Neural cell (in vitro differentiated cells): ENCODE data around the gene CNIH1. TPM values are rescaled to one million over a fixed set of nuclear protein-coding genes. Genes with fewer than 3 reads are reported as not detected.

Source experiments
- H2AFZ ChIP-seq: fragments of 200-600, 300-800 bp; sonication (generic), shearing (Covaris generic); 2 replicates; pipeline ENCODE4 v1.6.0; 2014; ENCODE audit warnings: low read depth, mild to moderate bottlenecking, antibody characterized with exemption, low read length, moderate library complexity
- H3F3A ChIP-seq: fragments of 200-600 bp; shearing (Covaris generic); 2 replicates; pipeline ENCODE4 v1.6.1; 2016; ENCODE audit warnings: mild to moderate bottlenecking, moderate library complexity, mixed read lengths, antibody characterized with exemption, low read length; ENCODE audit not compliant: insufficient read depth, poor library complexity, severe bottlenecking
- H3K27ac ChIP-seq: fragments of 200-600, 300-800 bp; sonication (generic), shearing (Covaris generic); 2 replicates; pipeline ENCODE4 v1.5.1; 2014; ENCODE audit warnings: mild to moderate bottlenecking, low read length, moderate library complexity
- H3K27me3 ChIP-seq: fragments of 300-800, 200-600 bp; sonication (generic), shearing (Covaris generic); 2 replicates; pipeline ENCODE4 v1.6.0; 2014; ENCODE audit warnings: mild to moderate bottlenecking, low read depth, low read length, moderate library complexity; ENCODE audit not compliant: insufficient read depth
- H3K36me3 ChIP-seq: fragments of 300-800, 200-600 bp; sonication (generic), shearing (Covaris generic); 2 replicates; pipeline ENCODE4 v1.5.1; 2014; ENCODE audit warnings: mild to moderate bottlenecking, antibody characterized with exemption, low read length, moderate library complexity; ENCODE audit not compliant: insufficient read depth
- H3K4me2 ChIP-seq: fragments of 300-800, 200-600 bp; sonication (generic), shearing (Covaris generic); 2 replicates; pipeline ENCODE4 v1.6.0; 2014; ENCODE audit warnings: mild to moderate bottlenecking, low read length
- H3K4me3 ChIP-seq: fragments of 300-800, 200-600 bp; sonication (generic), shearing (Covaris generic); 2 replicates; pipeline ENCODE4 v1.5.1; 2014; ENCODE audit warnings: mild to moderate bottlenecking, low read length, moderate library complexity
- H3K79me2 ChIP-seq: fragments of 200-600 bp; shearing (Covaris generic); replicated peaks from 2 replicates; pipeline ENCODE4 v1.6.0; 2014; ENCODE audit warnings: mild to moderate bottlenecking, low read length, moderate library complexity; ENCODE audit not compliant: insufficient read depth
- H3K9ac ChIP-seq: fragments of 300-800, 200-600 bp; sonication (generic), shearing (Covaris generic); 2 replicates; pipeline ENCODE4 v1.6.1; 2016; ENCODE audit warnings: mild to moderate bottlenecking, low read length, mixed read lengths
- H3K9me2 ChIP-seq: fragments of 200-600 bp; shearing (Covaris generic); 2 replicates; pipeline ENCODE4 v1.6.1; 2016; ENCODE audit warnings: mild to moderate bottlenecking, low read length, mixed read lengths; ENCODE audit not compliant: insufficient read depth
- H3K9me3 ChIP-seq: fragments of 200-600, 300-800 bp; sonication (generic), shearing (Covaris generic); 2 replicates; pipeline ENCODE4 v1.6.1; 2016; ENCODE audit warnings: mild to moderate bottlenecking, mixed run types, low read length, moderate library complexity, mixed read lengths
- H4K20me1 ChIP-seq: fragments of 200-600 bp; shearing (Covaris generic); 2 replicates; pipeline ENCODE4 v1.6.1; 2016; ENCODE audit warnings: mild to moderate bottlenecking, mixed run types; ENCODE audit not compliant: insufficient read depth
- CTCF ChIP-seq: fragments of 450-650 bp; IDR thresholded peaks from 2 replicates; pipeline ENCODE4 v1.5.1; 2014; ENCODE audit warnings: antibody characterized with exemption, mild to moderate bottlenecking, moderate library complexity; ENCODE audit not compliant: poor library complexity, severe bottlenecking
- EP300 ChIP-seq: fragments of 450-650 bp; conservative IDR thresholded peaks from 2 replicates; pipeline ENCODE4 v1.6.1; 2014; ENCODE audit warnings: antibody characterized with exemption, mild to moderate bottlenecking, moderate library complexity; ENCODE audit not compliant: poor library complexity, severe bottlenecking
- EZH2 ChIP-seq: fragments of 200-600, 300-800 bp; shearing (Covaris generic), sonication (generic); IDR thresholded peaks from 2 replicates; pipeline ENCODE4 v1.6.1; 2014; ENCODE audit warnings: antibody characterized with exemption, low read length, borderline replicate concordance, mild to moderate bottlenecking; ENCODE audit not compliant: insufficient read depth, poor library complexity, severe bottlenecking
- MXI1 ChIP-seq: fragments of 450-650 bp; conservative IDR thresholded peaks from 2 replicates; pipeline ENCODE4 v1.6.1; 2014; ENCODE audit warnings: antibody characterized with exemption, mild to moderate bottlenecking; ENCODE audit not compliant: poor library complexity, severe bottlenecking
- POLR2AphosphoS5 ChIP-seq: IDR thresholded peaks from 2 replicates; pipeline ENCODE4 v1.6.1; 2012
- RAD21 ChIP-seq: fragments of 450-650 bp; conservative IDR thresholded peaks from 2 replicates; pipeline ENCODE4 v1.6.1; 2014; ENCODE audit warnings: antibody characterized with exemption, mild to moderate bottlenecking, moderate library complexity
- REST ChIP-seq: IDR thresholded peaks from 2 replicates; pipeline ENCODE4 v1.6.1; 2012; ENCODE audit warnings: borderline replicate concordance
- SMC3 ChIP-seq: fragments of 450-650 bp; conservative IDR thresholded peaks from 2 replicates; pipeline ENCODE4 v1.6.1; 2014; ENCODE audit warnings: antibody characterized with exemption, mild to moderate bottlenecking, moderate library complexity; ENCODE audit not compliant: poor library complexity
- TAF1 ChIP-seq: IDR thresholded peaks from 2 replicates; pipeline ENCODE4 v1.6.1; 2012; ENCODE audit warnings: low read depth
- polyA plus RNA-seq: library from polyadenylated mRNA; depleted of rRNA; stranded (reverse); fragments of >200 nt; gene quantifications from 2 replicates; pipeline ENCODE4 v1.2.3, GENCODE V29; 2014

CNIH1 gene
- polyA plus RNA-seq, 1 donor from 2014 or later, result 125 TPM

GRCh38 chr14:54453252-54453651, 12.1 kb upstream of the CNIH1 start:
- no peaks in the 10 kb centered on the region for H3K36me3 ChIP-seq
- H3K9me2 ChIP-seq, result no peaks in the 10 kb centered on the region
- H3K9ac ChIP-seq, result no peak overlapping the region
- TF ChIP-seq POLR2AphosphoS5 (no peak), REST (no peak), CTCF (no peak), SMC3 (no peak), TAF1 (no peak), MXI1 (no peak), EP300 (no peak), EZH2 (no peak), RAD21 (no peak)
- no peaks in the 10 kb centered on the region for H3K27me3 ChIP-seq
- H3K4me2 ChIP-seq, result no peak overlapping the region
- H4K20me1 ChIP-seq, result no peaks in the 10 kb centered on the region
- no peak overlapping the region for H3K27ac ChIP-seq
- no peaks in the 10 kb centered on the region for H3F3A ChIP-seq
- H3K4me3 ChIP-seq, result no peak overlapping the region
- H3K79me2 ChIP-seq, result no peaks in the 10 kb centered on the region
- no peaks in the 10 kb centered on the region for H3K9me3 ChIP-seq
- no peak overlapping the region for H2AFZ ChIP-seq

- H2AFZ ChIP-seq, result no peak overlapping the region
- no peaks in the 10 kb centered on the region for H3K9me3 ChIP-seq
- H3K4me2 ChIP-seq, result no peak overlapping the region
- no peak overlapping the region for H3K9ac ChIP-seq
- H3K9me2 ChIP-seq, result no peaks in the 10 kb centered on the region
- H4K20me1 ChIP-seq, result no peaks in the 10 kb centered on the region
- TF ChIP-seq POLR2AphosphoS5 (no peak), SMC3 (no peak), EP300 (no peak), CTCF (no peak), REST (no peak), TAF1 (no peak), EZH2 (no peak), MXI1 (no peak), RAD21 (no peak)
- no peaks in the 10 kb centered on the region for H3K36me3 ChIP-seq
- H3K4me3 ChIP-seq, result no peak overlapping the region
- no peaks in the 10 kb centered on the region for H3F3A ChIP-seq
- H3K27me3 ChIP-seq, result no peaks in the 10 kb centered on the region
- H3K27ac ChIP-seq, result no peak overlapping the region
- no peaks in the 10 kb centered on the region for H3K79me2 ChIP-seq
Observed at GRCh38 chr14:54451961-54452360, 10.8 kb upstream of the CNIH1 start.
